Dedifferentiated amniotic fluid mesenchymal stem cell (primary cell): ENCODE results near the gene HMGCS2.

Experiments used
- DNase-seq: peaks from one replicate; pipeline ENCODE4 v3.0.0-alpha.2; 2016; ENCODE audit errors: extremely low spot score

The HMGCS2 gene

DNA sequence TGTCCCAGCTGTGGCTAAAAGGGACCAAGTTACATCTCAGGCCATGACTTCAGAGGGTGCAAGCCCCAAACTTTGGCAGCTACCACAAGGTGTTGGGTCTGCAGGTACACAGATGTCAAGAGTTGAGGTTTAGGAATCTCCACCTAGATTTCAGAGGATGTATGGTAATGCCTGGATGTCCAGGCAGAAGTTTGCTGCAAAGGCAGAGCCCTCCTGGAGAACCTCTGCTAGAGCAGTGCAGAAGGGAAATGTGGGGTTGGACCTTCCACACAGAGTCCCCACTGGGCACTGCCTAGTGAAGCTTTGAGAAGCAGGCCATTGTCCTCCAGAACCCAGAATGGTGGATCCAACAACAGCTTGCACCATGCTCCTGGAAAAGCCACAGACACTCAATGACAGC lies 67.0 kb downstream of the HMGCS2 start:
- DNase-seq, result no peak

DNA sequence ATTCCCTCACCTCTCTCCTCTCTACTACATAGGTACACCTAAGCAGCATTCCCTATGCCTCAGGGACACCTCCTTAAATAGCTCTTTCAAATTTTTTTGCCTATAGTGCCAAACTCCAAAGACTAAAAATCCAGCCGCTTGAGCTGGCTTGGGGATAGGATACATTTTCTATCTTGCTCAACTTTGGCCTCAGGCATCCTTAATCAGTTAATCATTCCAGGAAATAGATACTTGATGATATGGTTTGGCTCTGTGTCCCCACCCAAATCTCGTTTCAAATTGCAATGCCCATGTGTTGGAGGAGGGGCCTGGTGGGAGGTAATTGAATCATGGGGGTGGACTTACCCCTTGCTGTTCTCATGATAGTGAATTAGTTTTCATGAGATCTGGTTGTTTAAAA lies 68.4 kb downstream of the HMGCS2 start:
- no peak for DNase-seq
